ENCODE data around the gene NAXE.
"Not testable (repeated sequence)": the region's sequence is repeated elsewhere in the genome, so short reads cannot be mapped to it uniquely, and the experiment has no call there.

Gene NAXE

GRCh38 chr1:156624814-156625435 lies 33.3 kb downstream of the NAXE start:
- DNase-seq, result no peak

DNA sequence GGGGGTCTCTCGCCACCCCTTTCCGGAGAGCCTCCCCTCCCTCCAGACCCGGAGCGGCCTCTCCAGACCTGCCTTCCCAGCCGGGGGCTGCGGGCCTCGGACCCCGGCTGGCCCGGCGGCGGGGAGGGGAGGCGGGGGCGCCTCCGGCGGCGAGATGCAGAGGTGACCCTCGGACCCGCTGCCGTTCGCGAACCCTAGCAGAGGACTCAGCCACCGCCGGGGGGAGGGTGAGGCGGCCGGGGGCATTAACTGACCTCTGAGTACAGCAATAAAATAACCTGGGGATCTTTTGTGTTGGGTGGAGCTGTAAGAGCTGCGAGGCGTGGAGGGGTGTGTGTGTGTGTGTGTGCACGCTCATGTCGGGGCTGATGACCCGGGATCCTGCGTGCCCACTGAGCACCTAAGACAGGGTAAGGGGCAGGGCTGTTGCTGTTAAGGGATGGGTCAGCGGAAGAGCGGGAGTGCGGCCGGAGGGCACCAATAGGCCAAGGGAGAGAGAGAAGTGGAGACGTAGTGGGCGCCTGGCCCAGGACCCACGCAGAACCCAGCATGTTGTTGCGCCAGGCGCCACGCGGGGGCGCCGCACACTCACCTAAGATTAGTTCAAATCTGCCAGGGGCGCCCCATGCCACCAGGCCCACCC lies 34.0 kb downstream of the NAXE start:
- peak; percentile 64 to 66 for DNase-seq

GRCh38 chr1:156626079-156626438 lies 34.5 kb downstream of the NAXE start:
- DNase-seq, result no peak

- DNase-seq, result peak in 1 of 2 experiments; percentile 21
Measured at GRCh38 chr1:156627313-156627880, 35.8 kb downstream of the NAXE start.

- DNase-seq, result no peak
Measured at GRCh38 chr1:156629823-156630449, 38.4 kb downstream of the NAXE start.

- DNase-seq, result not testable (repeated sequence)
Measured at GRCh38 chr1:156631152-156631551, 39.6 kb downstream of the NAXE start.

- no peak for DNase-seq
Measured at GRCh38 chr1:156632355-156632754, 40.8 kb downstream of the NAXE start.

GRCh38 chr1:156638189-156638985 lies 46.8 kb downstream of the NAXE start:
- no peak for DNase-seq

GRCh38 chr1:156639601-156640101 lies 48.1 kb downstream of the NAXE start:
- DNase-seq, result no peak

GRCh38 chr1:156640842-156641706 lies 49.5 kb downstream of the NAXE start:
- DNase-seq, result no peak

- no peak for DNase-seq
Measured at GRCh38 chr1:156641761-156642264, 50.2 kb downstream of the NAXE start, which contains the start of gene BCAN. TSS of gene BCAN (plus strand) at chr1:156642117. CDS start at chr1:156646055, 3,938 bp downstream.

DNA sequence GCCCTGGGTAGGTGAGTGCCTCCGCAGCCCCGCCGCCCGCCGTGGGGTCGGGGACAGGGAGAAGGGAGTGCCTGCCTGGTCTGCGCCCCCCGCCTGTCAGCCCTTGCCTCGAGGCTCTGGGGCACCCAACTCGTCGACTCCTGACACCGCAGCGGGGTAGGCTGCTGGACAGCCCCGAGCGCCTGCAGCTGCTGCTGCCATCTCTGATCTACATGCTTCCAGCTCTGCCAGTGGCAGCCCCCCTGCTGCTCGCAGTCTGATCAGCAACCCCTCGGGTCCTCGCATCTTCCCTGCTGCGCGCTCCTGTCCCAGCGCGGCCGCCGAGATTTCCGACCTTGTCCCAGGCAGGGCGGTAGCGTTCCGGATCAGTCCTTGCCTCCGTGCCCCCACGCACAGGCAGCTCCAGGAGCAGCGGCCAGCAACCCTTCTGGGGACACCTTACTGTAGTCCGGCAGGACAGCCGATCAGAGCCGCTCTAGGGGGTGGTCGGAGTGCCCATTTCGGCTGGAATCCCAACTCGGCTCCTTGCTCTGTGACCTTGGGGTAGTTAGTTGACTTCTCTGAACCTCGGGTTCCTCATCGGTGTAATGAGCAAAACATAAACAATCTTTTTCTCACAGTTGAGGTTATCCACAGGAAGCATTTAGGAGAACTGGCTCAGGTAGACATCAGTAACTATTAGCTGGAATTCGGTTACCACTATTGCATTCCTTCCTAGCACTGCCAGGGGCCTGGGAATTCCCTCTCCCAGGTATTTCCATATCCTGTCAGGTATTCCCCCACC lies 50.9 kb downstream of the NAXE start:
- no peak for DNase-seq

DNA sequence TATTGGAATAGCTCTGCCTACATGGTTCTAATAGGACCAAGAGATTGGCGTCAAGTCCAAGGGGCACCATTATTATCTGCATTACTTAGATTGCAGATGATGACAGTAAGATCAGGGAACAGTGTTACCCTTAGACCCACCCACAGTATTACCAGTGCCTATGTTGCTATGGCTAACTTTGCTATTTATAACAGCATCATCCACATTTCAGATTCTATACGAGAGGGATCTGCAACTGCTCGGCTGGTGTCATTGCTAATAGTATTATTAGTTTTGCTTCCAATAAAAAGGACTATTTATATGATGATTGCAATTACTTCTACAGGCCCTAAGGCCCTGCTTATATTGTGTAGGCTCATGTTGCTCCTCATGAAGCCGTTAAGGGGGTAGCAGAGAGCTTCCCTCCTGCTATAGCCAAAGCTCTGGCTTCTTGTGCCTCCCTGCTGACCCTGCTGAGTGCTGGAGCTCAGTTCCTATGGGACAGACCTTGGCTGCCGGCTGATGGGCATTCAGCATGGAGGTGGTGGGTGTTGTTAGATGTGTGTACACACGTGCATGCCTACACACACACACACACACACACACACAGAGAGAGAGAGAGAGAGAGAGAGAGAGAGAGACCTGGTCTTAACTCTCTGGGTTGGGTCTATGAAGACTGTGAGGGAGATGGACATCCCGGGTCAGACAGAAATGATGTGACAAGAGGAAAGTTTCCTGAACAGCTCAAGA lies 51.6 kb downstream of the NAXE start:
- no peak for DNase-seq

- no peak for DNase-seq
Measured at GRCh38 chr1:156643778-156644092, 52.2 kb downstream of the NAXE start.
